Measurements from ENCODE around the gene GLUD1.
"Not testable (repeated sequence)": the region's sequence is repeated elsewhere in the genome, so short reads cannot be mapped to it uniquely, and the experiment has no call there.

- not testable (repeated sequence) for TF ChIP-seq CTCF (IDR thresholded peaks at IDR 0.05); POLR2AphosphoS5 (IDR thresholded peaks at IDR 0.05; ENCODE audit: low read depth, low read length); SIN3A (IDR thresholded peaks at IDR 0.05; ENCODE audit: borderline replicate concordance, insufficient read depth, low read depth, low read length); TCF7L2 (IDR thresholded peaks at IDR 0.05; ENCODE audit: low read depth, low read length); REST (IDR thresholded peaks at IDR 0.05; ENCODE audit: insufficient read depth in 1 of 2, low read depth in 2 of 2, low read length in 1 of 2)
Observed at GRCh38 chr10:87104727-87105126, 10.1 kb upstream of the GLUD1 start.
